Measurements from ENCODE around the gene LRRC41.
A peak's percentile ranks its signal among the peaks of the same experiment; 100 is the strongest.
"Not testable (repeated sequence)": the region's sequence is repeated elsewhere in the genome, so short reads cannot be mapped to it uniquely, and the experiment has no call there.

The LRRC41 gene

DNA sequence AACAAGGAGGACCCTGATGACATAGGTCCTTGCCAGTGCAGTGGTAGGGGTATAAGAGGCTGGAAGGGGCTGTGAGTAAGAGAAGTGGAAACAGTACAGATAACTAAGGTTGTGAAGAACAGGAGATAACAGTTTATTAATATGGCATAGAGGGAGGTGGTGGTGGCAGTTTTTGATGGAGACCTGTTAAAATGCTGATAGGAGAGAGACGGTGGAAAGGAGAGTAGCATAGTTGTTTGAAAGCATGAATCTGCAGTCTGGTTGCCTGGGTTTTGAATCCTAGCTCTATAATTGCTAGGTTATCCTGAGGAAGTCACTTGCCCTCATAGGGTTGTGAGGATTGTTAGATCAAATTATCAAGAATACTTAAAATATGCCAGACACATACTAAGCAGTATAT, 19.4 kb downstream of the LRRC41 start:
- no peak for DNase-seq

DNA sequence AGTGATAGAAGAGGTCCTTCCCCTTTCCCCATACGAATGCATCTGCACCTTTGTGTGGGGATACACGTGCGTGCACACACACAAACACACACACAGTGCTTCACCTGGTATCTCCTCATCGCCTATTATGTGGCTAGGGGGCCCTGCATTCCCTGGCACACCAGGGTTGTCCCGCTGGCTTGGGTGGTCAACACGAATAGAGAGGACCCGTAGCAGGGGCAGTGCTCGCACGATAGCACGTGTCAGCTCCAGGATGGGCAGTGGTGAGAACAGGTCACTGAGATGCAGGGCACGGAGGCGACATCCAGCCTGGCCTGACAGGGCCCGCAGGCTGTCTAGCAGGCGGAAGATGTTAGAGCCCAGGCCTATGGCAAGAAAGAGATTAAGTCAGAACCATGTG, 22.4 kb downstream of the LRRC41 start:
- no peak for DNase-seq

DNA sequence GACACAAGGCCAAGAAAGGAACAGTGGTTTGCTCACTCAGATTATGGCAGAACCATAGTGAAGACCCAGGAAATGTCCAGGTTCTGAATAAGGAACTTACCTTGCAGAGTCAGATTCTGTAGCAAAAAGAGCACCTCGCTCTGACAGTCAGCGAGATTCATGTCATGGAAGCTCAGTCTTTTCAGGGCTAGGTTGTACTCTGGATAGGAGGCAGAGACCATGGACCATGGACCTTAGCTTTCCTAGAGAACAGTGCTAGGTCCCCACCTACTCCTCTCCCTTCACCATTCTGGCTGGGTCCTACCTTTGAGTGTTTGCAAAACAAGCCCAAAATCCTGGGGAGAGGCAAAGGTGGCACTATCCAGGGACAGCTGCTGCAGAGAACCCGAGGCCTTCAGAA, 23.3 kb downstream of the LRRC41 start:
- no peak for DNase-seq

DNA sequence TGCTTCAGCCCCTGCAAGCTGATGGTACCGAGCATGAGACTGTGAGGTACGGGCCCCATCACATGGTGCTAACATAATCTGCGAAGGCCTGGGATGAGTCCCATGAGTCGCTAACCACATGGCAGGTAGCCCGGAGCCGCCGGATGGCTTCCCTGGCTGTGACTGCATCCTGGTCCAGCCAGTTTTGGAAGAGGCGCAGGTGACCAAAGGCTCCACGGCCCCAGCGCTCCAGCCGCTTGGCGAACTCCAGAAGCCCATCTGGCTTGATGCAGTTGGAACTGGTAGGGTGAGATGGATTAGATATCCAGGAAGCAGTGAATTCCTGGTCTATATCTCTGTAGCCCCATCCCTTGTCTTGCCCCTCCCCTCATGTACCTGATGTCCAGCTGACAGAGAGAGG, 24.6 kb downstream of the LRRC41 start:
- DNase-seq: no peak

DNA sequence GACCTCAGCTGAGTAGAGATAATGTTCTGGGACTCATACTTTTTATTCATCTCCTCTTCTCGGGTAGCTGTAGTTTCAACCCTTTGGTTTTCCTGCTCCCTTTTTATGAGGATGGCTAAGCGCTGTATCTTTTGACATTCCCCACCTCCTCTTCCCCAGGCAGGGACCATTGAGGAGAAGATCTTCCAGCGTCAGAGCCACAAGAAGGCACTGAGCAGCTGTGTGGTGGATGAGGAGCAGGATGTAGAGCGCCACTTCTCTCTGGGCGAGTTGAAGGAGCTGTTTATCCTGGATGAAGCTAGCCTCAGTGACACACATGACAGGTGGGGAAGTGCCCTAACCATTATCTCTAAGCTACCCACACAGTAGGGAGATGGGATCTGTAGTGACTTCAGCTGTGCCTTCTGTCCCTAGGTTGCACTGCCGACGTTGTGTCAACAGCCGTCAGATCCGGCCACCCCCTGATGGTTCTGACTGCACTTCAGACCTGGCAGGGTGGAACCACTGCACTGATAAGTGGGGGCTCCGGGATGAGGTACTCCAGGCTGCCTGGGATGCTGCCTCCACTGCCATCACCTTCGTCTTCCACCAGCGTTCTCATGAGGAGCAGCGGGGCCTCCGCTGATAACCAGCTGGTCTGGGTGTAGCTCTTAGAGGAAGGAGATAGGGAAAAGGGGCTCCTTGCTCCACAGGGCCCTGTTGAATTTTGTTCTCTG, 25.6 kb downstream of the LRRC41 start:
- DNase-seq: no peak

DNA sequence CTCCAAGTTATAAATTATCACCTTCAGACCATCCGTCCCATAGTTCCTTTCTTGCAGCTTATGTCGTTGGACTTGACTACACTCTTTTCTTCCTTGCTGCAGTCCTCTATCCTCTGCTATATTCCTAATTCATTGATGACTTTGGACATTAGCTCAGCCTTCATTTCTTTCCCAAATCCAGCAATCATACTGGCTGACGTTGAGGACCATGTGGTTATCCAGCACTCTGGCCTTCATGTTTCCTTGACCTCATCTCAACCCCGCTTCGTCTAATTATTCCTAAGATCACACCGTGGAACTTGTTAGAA, 28.4 kb downstream of the LRRC41 start:
- DNase-seq: no peak

DNA sequence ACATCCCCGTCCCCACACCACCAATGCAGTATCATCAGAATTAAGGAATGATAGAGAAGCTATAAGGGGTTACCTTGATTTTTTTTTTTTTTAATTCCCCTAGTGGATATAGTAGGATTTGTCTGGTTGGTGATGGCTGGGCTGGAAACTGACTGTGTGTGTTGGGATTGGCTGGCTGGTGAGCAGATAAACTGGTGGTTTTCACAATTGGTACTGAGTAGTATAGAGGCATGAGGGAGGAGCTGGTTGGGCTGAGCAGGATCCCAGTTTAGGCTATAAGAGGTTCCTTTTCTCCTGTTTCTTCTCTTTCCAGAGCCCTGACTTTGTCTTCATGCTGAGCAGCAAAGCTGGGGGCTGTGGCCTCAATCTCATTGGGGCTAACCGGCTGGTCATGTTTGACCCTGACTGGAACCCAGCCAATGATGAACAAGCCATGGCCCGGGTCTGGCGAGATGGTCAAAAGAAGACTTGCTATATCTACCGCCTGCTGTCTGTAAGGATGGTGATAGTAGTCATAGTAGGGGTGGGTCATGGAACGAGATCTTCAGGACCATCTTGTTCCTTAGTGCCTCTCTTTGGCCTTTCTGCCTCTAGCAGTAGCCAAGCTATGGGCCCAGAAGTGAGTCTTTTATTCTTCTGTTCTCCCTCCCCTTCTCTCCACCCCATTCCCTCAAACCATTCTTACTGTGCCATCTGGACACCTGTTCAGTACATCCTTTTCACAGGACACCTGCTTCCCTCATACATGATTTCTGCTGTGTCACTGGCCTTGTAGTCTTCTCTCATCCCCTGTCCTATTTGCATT, 29.0 kb downstream of the LRRC41 start:
- no peak for DNase-seq

DNA sequence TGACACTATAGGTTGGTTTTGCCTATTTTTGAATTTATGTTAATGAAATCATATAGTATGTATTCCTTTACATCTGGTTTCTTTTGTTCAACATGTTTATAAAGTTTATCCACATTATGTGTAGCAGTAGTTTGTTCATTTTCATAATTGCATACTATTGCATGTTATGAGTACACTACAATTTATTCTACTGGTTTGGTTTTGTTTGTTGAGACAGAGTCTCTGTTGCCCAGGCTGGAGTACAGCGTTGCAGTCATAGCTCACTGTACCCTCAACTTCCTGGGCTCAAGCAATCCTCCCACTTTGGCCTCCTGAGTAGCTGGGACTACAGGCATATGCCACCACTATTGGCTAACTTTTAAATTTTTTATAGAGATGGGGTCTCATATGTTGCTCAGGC, 34.8 kb downstream of the LRRC41 start:
- DNase-seq: no peak

DNA sequence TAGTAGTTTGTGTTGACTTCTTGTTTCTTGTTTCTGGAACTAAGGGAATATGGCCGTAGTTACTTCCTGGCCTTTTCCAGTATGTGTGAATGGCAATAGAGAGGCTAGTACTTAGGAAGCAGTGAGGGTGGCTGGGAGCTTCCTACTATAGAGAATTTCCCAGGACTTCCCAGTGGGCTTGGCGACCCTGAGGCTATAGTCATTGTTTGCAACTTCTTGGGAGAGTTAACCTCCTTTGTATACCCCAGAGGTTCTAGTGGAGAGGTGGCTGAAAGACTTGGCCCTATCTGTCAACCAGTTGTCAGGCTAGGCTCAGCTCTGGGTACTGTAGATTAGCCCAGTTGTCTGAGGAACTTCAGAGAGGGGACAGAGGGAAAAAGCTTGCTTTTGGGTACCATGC, 40.3 kb downstream of the LRRC41 start:
- no peak for DNase-seq

DNA sequence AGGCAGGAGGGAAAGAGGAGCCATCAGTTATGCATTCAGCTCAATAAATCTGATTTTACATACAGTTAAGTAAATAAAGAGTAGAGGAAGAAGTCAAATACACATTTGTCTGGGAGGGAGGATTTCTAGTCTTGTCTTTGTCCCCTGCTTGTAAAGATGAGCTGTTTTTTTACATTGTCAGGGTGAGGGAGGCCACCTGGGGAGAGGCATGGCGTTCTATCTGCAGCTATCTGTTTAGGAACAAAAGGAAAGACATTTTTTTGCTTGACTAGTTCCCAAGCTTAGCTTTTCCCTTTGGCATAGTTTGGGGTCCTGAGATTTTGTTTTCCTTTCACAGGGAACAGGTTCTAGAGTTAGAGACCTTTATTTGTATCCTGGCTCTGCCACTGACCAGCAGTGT, 40.9 kb downstream of the LRRC41 start:
- DNase-seq: no peak

DNA sequence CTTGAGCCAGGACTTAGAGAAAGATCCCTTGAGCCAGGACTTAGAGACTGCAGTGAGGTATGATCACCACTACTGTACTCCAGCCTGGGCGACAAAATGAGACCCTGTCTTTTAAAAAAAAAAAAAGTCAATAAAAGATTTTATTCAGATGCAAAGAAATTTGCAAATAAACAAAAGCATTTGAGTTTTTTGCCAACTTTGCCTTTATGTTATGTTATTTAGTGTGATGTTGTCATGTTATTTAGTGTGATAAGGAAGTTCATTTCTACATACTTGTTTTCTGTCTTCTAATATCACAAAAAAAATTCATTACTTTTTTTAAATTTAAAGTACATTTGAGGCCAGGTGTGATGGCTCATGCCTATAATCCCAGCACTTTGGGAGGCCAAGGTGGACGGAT, 46.9 kb downstream of the LRRC41 start:
- no peak for DNase-seq

DNA sequence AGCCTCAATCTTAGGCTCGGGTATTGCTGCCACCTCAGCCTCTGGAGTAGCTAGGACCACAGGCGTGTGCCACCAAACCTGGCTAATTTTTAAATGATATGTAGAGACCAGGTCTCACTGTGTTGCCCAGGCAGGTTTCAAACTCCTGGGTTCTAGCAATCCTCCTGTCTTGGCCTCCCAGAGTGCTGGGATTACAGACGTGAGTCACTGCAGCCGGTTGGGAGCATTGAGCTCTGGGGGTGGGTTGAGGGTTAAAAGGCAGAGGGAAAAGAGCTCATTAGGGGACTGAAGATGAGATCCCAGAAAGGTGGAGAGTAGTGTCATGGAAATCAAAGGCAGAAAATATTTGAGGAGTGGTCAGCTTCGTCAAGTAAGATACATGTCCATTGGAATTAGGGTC, 48.7 kb downstream of the LRRC41 start:
- no peak for DNase-seq

DNA sequence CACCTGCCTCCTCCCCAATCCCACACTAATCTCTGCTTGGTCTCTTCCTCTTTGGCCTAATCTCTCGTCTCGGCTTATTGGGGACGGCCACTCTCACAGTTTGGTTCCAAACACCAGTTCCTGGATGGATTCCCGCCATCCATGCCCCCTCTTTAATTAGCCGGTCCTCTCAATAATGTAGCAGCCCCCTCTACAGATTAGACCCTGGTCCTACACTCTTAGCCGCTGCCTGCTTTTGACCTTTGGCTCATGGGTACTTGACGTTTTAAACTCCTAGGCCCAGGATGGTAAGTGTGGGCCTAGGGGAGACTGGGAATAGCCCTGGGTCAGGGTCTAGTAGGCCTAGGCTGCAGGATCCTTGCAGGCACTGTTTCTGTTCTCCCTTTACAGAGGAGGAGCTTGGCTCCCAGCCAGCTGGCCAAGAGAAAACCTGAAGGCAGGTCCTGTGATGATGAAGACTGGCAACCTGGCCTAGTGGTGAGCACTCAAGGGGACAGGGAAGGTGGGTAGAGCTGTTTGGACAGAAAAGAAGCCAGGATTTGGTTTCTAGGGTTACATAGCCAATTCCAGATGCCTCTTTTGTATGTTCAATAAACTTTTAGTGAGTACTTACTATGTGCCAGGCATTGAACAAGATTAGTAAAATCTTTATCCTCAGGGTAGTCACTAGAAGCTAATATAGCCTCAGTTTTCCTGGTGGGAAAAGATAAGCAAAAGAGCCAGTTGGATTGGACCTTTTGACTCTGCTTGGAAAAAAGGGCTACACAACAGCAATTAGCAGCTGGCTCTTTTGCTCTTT, 55.1 kb downstream of the LRRC41 start:
- peak; percentile 31 for DNase-seq

DNA sequence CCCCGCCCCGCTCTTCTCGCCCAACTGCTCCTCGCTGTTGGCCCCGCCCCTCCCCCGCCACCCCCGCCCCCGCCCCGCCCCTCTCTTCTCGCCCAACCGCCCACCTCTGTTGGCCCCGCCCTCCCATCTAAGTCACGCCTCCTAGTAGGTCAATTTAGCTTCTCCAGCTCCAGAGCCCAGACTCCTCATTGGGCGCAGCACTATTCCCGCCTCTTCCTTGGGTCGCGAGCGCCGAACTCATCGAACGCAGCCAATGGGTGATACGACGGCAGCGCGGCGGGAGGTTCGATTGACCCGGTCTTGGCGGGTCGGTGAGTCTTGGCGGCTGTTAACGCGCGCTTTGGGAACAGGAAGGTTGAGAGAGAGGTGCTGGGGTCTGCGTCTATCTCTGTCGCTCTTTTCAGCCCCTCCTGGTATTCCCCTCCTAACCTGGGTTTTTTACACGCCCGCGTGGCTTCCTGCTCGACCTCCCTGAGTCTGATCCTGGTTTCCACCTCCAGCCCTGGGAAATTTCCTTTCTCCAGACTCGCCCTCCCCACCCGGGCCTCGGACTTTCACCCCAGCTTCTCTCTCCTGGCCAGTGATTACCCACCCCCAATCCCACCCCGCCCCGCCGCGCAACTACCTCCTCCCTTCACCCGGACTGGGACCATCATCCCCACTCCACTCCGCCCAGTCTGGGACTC, 55.8 kb downstream of the LRRC41 start, which contains the start of gene RAD54L:
Gene RAD54L, plus strand, starts transcription at position 328 of the 686 bp plus-strand sequence. CDS start 643 bp downstream, outside the sequence.
- peak; percentile 98 for DNase-seq

DNA sequence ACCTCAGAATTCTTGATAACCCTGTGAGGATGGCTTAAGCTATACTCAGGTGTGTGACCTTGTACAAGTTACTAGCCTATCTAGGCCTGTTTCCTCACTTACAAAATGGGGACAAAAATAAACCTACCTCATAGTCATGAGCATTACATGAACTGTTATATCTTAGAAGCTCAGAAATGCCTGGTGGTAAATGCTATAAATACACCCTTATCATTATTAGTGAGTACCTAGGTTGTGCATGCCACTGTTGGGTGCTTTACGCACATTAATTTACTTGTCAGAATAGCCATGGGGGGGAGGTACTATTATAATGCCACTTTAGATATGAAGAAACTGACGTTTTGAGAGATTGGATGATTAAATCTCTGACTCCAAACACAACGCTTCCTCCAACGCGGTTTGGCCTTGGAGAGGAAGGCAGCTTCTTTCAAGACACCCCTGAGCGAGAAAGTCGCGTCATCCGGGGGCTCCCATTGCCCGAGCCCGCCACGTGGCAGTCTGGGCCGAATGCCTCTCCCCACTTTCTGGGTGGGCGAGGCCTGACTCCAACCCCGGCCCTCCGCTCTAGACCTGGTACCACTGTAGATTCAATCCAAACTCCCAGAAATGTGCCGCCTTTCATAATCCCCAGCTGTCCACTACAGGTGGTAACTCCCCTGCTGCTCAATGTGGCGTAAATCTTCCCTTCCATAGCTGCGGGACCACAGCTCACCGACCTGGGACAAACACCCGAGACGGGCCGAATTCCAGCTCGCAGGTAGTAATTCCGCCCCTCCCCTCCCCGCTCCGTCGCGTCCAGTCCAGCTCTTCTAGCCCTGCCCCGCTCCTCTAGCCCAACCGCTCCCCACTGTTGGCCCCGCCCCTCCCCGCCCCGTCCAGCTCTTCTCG, 56.6 kb downstream of the LRRC41 start:
- DNase-seq: peak; percentile 61

DNA sequence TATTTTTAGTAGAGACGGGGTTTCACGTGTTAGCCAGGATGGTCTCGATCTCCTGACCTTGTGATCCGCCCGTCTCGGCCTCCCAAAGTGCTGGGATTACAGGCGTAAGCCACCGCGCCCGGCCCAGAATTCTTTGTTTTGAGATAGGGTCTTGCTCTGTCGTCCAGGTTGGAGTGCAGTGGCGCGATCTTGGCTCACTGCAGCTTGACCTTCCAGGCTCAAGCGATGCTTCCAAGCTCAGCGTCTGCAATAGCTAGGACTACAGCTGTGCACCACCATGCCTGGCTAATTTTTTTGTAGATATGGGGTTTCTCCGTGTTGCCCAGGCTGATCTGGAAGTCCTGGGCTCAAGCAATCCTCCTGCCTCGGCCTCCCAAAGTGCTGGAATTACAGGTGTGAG, 57.3 kb downstream of the LRRC41 start:
- not testable (repeated sequence) for DNase-seq

DNA sequence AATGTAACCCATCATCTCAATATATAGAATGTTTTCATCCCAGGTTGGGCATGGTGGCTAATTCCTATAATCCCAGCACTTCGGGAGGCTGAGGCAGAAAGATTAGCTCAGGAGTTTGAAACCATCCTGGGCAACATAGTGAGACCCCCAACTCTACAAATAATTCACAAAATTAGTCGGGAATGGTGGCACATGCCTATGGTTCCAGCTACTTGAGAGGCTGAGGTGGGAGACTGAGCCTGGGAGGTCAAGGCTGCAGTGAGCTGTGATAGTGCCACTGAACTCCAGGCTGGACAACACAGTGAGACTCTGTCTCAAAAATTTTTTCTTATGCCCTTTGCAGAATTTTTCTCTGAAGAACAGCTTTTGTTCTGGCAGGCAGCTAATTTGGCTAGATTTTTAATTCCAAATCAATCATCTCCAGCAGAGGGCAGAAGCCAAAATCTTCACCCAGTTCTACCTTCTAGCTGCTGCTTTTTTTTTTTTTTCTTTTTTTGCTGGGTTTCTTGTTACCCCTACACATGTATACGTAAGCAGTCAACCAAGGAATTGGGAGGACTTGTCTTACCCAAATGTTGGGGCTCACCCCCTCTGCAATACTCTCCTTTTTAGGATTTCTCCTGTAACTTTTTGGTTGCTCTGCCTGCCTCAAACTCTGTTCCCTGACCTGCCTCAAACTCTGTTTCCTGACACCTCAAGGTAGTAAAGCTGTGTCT, 58.6 kb downstream of the LRRC41 start:
- DNase-seq: peak; percentile 9

DNA sequence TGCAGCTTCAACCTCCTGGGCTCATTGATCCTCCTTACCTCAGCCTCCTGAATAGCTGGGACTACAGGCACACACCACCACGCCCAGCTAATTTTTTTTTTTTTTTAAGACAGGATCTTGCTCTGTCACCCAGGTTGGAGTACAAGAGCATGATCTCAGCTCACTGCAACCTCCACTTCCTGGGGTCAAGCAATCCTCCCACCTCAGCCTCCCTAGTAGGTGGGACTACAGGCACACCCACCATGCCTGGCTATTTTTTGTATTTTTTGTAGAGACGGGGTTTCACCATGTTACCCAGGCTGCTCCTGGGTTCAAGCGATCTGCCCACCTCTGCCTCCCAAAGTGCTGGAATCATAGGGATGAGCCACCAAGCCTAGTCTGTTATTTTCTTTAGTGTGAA, 59.6 kb downstream of the LRRC41 start:
- DNase-seq: not testable (repeated sequence)

DNA sequence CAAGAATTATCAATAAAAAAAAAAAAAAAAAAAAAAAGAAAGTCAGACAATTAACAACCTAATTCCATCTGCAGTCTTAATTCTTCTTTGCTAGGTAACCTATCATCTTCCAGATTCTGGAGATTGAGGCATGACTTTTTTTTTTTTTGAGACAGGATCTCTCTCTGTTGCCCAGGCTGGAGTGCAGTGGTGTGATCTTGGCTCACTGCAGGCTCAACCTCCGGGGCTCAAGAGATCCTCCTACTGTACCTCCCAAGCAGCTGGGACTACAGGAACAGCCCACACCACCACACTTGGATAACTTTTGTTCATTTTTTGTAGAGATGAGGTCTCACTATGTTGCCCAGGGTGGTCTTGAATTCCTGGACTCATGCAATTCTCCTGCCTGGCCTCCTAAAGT, 60.5 kb downstream of the LRRC41 start:
- DNase-seq: no peak

DNA sequence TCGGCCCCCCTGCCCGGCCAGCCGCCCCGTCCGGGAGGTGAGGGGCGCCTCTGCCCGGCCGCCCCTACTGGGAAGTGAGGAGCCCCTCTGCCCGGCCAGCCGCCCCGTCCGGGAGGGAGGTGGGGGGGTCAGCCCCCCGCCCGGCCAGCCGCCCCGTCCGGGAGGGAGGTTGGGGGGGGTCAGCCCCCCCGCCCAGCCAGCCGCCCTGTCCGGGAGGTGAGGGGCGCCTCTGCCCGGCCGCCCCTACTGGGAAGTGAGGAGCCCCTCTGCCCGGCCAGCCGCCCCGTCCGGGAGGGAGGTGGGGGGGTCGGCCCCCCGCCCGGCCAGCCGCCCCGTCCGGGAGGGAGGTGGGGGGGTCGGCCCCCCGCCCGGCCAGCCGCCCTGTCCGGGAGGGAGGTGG, 61.7 kb downstream of the LRRC41 start:
- DNase-seq: not testable (repeated sequence)

DNA sequence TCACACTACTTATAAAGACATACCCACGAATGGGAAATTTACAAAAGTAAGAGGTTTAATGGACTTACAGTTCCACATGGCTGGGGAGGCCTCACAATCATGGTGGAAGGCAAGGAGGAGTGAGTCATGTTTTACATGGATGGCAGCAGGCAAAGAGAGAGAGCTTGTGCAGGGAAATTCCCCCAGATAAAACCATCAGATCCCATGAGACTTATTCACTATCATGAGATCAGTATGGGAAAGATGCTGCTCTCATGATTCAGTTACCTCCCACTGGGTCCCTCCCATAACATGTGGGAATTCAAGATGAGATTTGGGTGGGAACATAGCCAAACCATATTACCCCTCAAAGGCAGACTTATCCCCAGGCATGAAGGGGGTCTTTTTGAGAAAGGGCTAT, 64.6 kb downstream of the LRRC41 start:
- DNase-seq: not testable (repeated sequence)
